ENCODE measurements around the gene NPC2.

- TF ChIP-seq TAF1 (IDR thresholded peaks at IDR 0.05; ENCODE audit: borderline replicate concordance, low read depth, low read length) (no peak), POLR2A (IDR thresholded peaks at IDR 0.05; ENCODE audit: low read depth, low read length) (no peak)
Measured at GRCh38 chr14:74515891-74516412, 22.8 kb upstream of the NPC2 start.

Data from GM12892 (cell line).